ENCODE results near the gene COL4A4. TPM values are rescaled to one million over a fixed set of nuclear protein-coding genes. Genes with fewer than 3 reads are reported as not detected.

COL4A4 gene
- total and polyA plus RNA-seq, 7 experiments from 2014 or later = 0.08 to 0.39 (median 0.19) TPM; not detected in 3

DNA sequence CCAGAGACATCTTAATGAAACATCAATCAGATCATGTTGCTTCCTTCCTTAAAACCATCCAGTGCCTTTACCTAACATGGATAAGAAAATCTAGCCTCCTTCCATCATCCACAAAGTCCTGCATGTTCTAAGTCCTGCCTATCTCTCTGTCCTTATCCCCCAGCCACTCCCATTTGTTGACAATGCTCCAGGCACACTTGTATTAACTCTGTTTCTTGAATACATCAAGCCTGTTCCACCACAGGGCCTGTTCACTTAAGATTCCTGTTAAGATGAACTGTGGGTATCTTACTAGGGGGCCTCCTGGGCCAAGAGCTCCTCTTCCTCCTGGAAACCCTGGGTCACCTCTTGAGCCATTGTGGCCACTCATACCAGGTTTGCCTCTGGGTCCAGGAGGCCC is 45.7 kb downstream of the COL4A4 start:
- H3K9me3 ChIP-seq (ENCODE audit: control insufficient read depth in 2 of 3, low read length in 3 of 3) = no peaks in the 10 kb centered on the region
- CTCF ChIA-PET = no interaction called here
- intact Hi-C loops (cut with micrococcal nuclease) = no loop called here
- no peaks in the 10 kb centered on the region for H3K36me3 ChIP-seq (ENCODE audit: control insufficient read depth in 2 of 3, insufficient read depth in 3 of 3, low read length in 3 of 3)
- Mint-ChIP-seq H3K4me3 (no peak overlapping the region), H3K36me3 (no peaks in the 10 kb centered on the region), H3K4me1 (peaks cover 0 to 5% (median 0%) of the 10 kb centered on the region in 7 donors), H3K27ac (no peak overlapping the region), H3K27me3 (peaks cover 4 to 19% (median 11%) of the 10 kb centered on the region in 5 donors), H3K9me3 (no peaks in the 10 kb centered on the region)
- no peaks in the 10 kb centered on the region for H3K27me3 ChIP-seq (ENCODE audit: control insufficient read depth in 2 of 2, insufficient read depth in 2 of 2, low read length in 2 of 2)
- ATAC-seq (no peak), DNase-seq (no peak)
- H3K4me3 ChIP-seq (ENCODE audit: low read length) = no peak overlapping the region
- no peaks in the 10 kb centered on the region for H3K4me1 ChIP-seq (ENCODE audit: control insufficient read depth in 2 of 2, insufficient read depth in 2 of 2, low read length in 2 of 2)
- POLR2A ChIA-PET = no interaction called here
- H3K27ac ChIP-seq (ENCODE audit: low read depth, low read length) = no peak overlapping the region

DNA sequence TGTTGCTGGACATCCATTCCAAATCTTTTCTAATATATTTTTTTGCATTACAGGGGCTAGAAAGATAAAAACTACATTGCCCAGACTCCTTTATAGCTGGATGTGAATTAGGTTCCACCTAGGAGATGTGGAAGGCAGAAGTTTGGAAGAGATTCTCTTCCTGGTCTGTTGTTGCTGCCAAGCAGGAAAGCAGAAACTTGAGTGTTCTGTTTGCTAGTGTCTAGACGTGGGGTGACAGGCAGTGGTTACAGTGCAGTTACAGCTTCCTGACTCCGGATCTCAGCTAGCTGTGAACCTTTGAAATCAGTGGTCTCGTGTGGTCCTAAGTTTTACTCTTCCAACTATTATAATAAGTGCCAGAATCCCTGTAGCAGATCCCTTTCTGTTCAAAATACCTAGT is 46.2 kb downstream of the COL4A4 start:
- ATAC-seq (no peak), DNase-seq (no peak)
- H3K4me1 Mint-ChIP-seq = peaks cover 0 to 5% (median 0%) of the 10 kb centered on the region in 7 donors
- no peaks in the 10 kb centered on the region for H3K27me3 ChIP-seq (ENCODE audit: control insufficient read depth in 2 of 2, insufficient read depth in 2 of 2, low read length in 2 of 2)
- H3K4me3 Mint-ChIP-seq = no peak overlapping the region
- intact Hi-C loops (cut with micrococcal nuclease) = no loop called here
- H3K27ac ChIP-seq (ENCODE audit: low read depth, low read length) = no peak overlapping the region
- H3K36me3 ChIP-seq (ENCODE audit: control insufficient read depth in 2 of 3, insufficient read depth in 3 of 3, low read length in 3 of 3) = no peaks in the 10 kb centered on the region
- H3K4me1 ChIP-seq (ENCODE audit: control insufficient read depth in 2 of 2, insufficient read depth in 2 of 2, low read length in 2 of 2) = no peaks in the 10 kb centered on the region
- H3K27ac Mint-ChIP-seq = no peak overlapping the region
- ChIA-PET CTCF (no interaction called here), POLR2A (no interaction called here)
- peaks cover 0 to 16% (median 14%) of the 10 kb centered on the region in 5 donors for H3K27me3 Mint-ChIP-seq
- no peak overlapping the region for H3K4me3 ChIP-seq (ENCODE audit: low read length)
- no peaks in the 10 kb centered on the region for H3K9me3 ChIP-seq (ENCODE audit: control insufficient read depth in 2 of 3, low read length in 3 of 3)
- H3K36me3 Mint-ChIP-seq = no peaks in the 10 kb centered on the region
- no peaks in the 10 kb centered on the region for H3K9me3 Mint-ChIP-seq

DNA sequence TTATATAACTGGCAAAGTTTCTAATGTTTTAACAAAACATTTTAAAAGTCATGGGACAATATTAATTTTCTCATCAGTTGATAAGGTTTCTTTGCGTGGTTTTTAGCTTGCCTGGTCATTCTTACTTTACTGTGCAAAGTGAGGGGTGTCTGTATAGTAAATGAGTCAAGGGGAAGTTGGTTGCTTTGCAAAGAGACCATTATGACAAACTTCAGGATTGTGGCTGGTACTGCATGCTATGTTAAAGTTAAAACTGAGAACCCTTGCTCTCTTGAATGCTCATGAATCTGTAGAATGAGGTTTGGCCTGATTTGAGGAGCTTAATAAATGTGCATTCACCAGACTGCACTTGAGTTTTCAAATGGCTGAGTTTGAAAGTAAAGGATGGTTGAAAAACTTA is 47.0 kb downstream of the COL4A4 start:
- intact Hi-C loops (cut with micrococcal nuclease) = no loop called here
- Mint-ChIP-seq H3K27ac (no peak overlapping the region), H3K4me3 (no peak overlapping the region)

DNA sequence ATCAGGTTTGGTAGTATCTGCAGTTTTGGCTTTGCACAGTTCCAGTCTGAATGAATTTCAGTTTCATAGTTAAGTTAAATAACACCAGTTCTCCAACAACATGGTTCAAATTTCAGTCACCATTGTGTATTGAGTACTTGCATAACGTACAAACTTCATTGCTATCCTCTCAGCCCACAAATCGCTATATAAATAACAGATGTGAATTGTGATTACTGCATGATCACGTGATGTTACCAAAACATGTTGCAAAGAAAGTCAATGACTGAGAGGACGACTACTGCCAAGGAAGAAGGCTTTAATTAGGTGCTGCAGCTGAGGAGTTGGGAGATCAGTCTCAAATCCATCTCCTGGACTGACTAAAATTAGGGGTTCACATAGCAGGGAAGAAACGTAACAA is 48.2 kb downstream of the COL4A4 start:
- H3K36me3 Mint-ChIP-seq = no peaks in the 10 kb centered on the region
- POLR2A ChIA-PET = no interaction called here

More for the DNA sequence above, 47.0 kb downstream of the COL4A4 start:
- no peaks in the 10 kb centered on the region for H3K36me3 Mint-ChIP-seq
- no peak for DNase-seq
- Histone ChIP-seq H3K27me3 (ENCODE audit: control insufficient read depth in 2 of 2, insufficient read depth in 2 of 2, low read length in 2 of 2) (no peaks in the 10 kb centered on the region), H3K36me3 (ENCODE audit: control insufficient read depth in 2 of 3, insufficient read depth in 3 of 3, low read length in 3 of 3) (no peaks in the 10 kb centered on the region), H3K4me3 (ENCODE audit: low read length) (no peak overlapping the region), H3K9me3 (ENCODE audit: control insufficient read depth in 2 of 3, low read length in 3 of 3) (no peaks in the 10 kb centered on the region), H3K27ac (ENCODE audit: low read depth, low read length) (no peak overlapping the region), H3K4me1 (ENCODE audit: control insufficient read depth in 2 of 2, insufficient read depth in 2 of 2, low read length in 2 of 2) (no peaks in the 10 kb centered on the region)
- H3K9me3 Mint-ChIP-seq = no peaks in the 10 kb centered on the region
- CTCF ChIA-PET = no interaction called here
- ATAC-seq = no peak
- peaks cover 0 to 21% (median 14%) of the 10 kb centered on the region in 5 donors for H3K27me3 Mint-ChIP-seq
- POLR2A ChIA-PET = no interaction called here
- H3K4me1 Mint-ChIP-seq = peaks cover 0 to 5% (median 0%) of the 10 kb centered on the region in 7 donors

DNA sequence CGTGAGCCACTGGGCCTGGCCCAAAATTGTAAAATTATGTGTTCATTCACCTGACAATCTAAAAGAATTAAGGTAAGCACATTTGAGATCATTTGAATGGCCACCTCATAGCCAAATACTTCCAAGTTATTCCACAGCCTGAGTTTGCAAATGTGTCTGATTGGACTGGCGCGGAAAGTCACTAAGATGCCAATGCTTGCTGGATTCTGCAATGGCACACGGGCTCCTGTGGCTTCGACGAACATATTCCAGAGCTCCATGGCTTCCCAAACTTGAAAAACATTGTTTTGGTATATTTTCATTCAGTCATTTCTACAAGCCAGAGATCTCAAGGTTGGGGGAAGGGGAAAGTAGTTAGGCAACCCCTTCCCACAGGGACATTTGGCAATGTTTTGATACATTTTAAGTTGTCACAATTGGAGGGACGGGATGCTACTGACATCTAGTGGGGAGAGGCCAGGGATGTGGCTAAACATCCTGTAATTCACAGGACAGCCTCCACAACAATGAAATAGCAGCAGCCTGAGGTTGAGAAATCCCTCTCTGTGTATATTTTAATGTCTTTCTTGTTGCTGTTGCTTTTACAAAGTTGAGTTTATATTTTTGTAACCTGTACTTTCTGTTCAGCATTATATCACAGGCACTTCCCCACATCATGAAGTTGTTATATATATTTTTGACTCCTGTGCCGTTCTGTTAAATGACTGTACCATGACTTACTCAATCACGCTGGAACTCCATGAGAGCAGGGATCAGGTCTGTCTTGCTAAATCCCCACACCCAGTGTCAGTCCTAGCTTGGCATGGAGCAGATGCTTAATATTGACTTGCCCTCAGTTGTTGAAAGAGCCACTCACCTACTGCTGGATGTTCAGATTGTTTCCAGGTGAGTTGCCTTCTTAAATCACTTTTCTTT is 56.9 kb downstream of the COL4A4 start:
- Histone ChIP-seq H3K9me3 (ENCODE audit: control insufficient read depth in 2 of 3, low read length in 3 of 3) (no peaks in the 10 kb centered on the region), H3K27ac (ENCODE audit: low read depth, low read length) (no peak overlapping the region), H3K4me1 (ENCODE audit: control insufficient read depth in 2 of 2, insufficient read depth in 2 of 2, low read length in 2 of 2) (no peaks in the 10 kb centered on the region), H3K27me3 (ENCODE audit: control insufficient read depth in 2 of 2, insufficient read depth in 2 of 2, low read length in 2 of 2) (no peaks in the 10 kb centered on the region), H3K4me3 (ENCODE audit: low read length) (no peak overlapping the region), H3K36me3 (ENCODE audit: control insufficient read depth in 2 of 3, insufficient read depth in 3 of 3, low read length in 3 of 3) (no peaks in the 10 kb centered on the region)
- peaks cover 0 to 7% (median 0%) of the 10 kb centered on the region in 5 donors for H3K27me3 Mint-ChIP-seq
- peaks cover 0 to 1% (median 0%) of the 10 kb centered on the region in 11 donors for H3K9me3 Mint-ChIP-seq
- no peaks in the 10 kb centered on the region for H3K36me3 Mint-ChIP-seq
- ATAC-seq (peak; percentile 50), DNase-seq (peak in 5 of 9 donors; percentile 4 to 26 (median 14))
- no peak overlapping the region for H3K27ac Mint-ChIP-seq
- no peak overlapping the region for H3K4me3 Mint-ChIP-seq
- ChIA-PET CTCF (no interaction called here), POLR2A (no interaction called here)
- intact Hi-C loops (cut with micrococcal nuclease) = loop anchor here (1.0 to 5.0 kb wide), 5 partner anchors 294 to 1825 kb away; no protein-coding TSS in a partner anchor
- no peaks in the 10 kb centered on the region for H3K4me1 Mint-ChIP-seq

More for the DNA sequence above, 48.2 kb downstream of the COL4A4 start:
- CTCF ChIA-PET = no interaction called here
- Histone ChIP-seq H3K27ac (ENCODE audit: low read depth, low read length) (no peak overlapping the region), H3K36me3 (ENCODE audit: control insufficient read depth in 2 of 3, insufficient read depth in 3 of 3, low read length in 3 of 3) (no peaks in the 10 kb centered on the region), H3K9me3 (ENCODE audit: control insufficient read depth in 2 of 3, low read length in 3 of 3) (no peaks in the 10 kb centered on the region), H3K4me3 (ENCODE audit: low read length) (no peak overlapping the region), H3K27me3 (ENCODE audit: control insufficient read depth in 2 of 2, insufficient read depth in 2 of 2, low read length in 2 of 2) (no peaks in the 10 kb centered on the region), H3K4me1 (ENCODE audit: control insufficient read depth in 2 of 2, insufficient read depth in 2 of 2, low read length in 2 of 2) (no peaks in the 10 kb centered on the region)
- Mint-ChIP-seq H3K27ac (no peak overlapping the region), H3K4me1 (peaks cover 0 to 5% (median 0%) of the 10 kb centered on the region in 7 donors), H3K9me3 (no peaks in the 10 kb centered on the region), H3K27me3 (peaks cover 0 to 21% (median 14%) of the 10 kb centered on the region in 5 donors), H3K4me3 (no peak overlapping the region)
- intact Hi-C loops (cut with micrococcal nuclease) = no loop called here
- no peak for DNase-seq
- no peak for ATAC-seq

DNA sequence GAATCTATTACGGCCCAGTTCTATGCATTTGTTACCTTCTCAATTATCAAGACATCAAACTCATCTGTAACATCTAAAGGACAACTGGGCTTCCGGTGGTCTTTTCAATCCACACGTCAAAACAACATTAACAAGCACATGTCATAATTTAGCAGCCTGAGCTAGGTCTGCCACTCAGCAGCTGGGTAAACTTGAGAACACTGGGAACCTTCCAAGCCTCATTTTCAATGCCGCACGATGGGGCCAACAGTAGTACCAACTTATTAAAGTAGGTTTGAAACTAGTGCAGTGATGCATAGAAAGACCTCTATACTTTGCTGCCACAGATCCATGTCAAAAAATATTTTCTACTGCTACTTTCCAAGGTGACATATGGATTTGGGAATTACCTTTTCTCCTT is 60.4 kb downstream of the COL4A4 start:
- CTCF ChIA-PET = interaction anchor here (0.7 kb wide), 1 partner anchor 1214 kb away, joined by 3 read pairs; no protein-coding TSS in a partner anchor
- Histone ChIP-seq H3K4me3 (ENCODE audit: low read length) (no peak overlapping the region), H3K9me3 (ENCODE audit: control insufficient read depth in 2 of 3, low read length in 3 of 3) (no peaks in the 10 kb centered on the region), H3K36me3 (ENCODE audit: control insufficient read depth in 2 of 3, insufficient read depth in 3 of 3, low read length in 3 of 3) (no peaks in the 10 kb centered on the region), H3K27ac (ENCODE audit: low read depth, low read length) (no peak overlapping the region), H3K4me1 (ENCODE audit: control insufficient read depth in 2 of 2, insufficient read depth in 2 of 2, low read length in 2 of 2) (no peaks in the 10 kb centered on the region), H3K27me3 (ENCODE audit: control insufficient read depth in 2 of 2, insufficient read depth in 2 of 2, low read length in 2 of 2) (no peaks in the 10 kb centered on the region)
- POLR2A ChIA-PET = no interaction called here
- H3K9me3 Mint-ChIP-seq = peaks cover 0 to 1% (median 0%) of the 10 kb centered on the region in 11 donors
- H3K27ac Mint-ChIP-seq = no peak overlapping the region
- H3K36me3 Mint-ChIP-seq = no peaks in the 10 kb centered on the region
- no peak for ATAC-seq
- no peak overlapping the region for H3K4me3 Mint-ChIP-seq
- intact Hi-C loops (cut with micrococcal nuclease) = no loop called here
- peaks cover 0 to 5% (median 0%) of the 10 kb centered on the region in 5 donors for H3K27me3 Mint-ChIP-seq
- no peak for DNase-seq
- H3K4me1 Mint-ChIP-seq = no peaks in the 10 kb centered on the region

DNA sequence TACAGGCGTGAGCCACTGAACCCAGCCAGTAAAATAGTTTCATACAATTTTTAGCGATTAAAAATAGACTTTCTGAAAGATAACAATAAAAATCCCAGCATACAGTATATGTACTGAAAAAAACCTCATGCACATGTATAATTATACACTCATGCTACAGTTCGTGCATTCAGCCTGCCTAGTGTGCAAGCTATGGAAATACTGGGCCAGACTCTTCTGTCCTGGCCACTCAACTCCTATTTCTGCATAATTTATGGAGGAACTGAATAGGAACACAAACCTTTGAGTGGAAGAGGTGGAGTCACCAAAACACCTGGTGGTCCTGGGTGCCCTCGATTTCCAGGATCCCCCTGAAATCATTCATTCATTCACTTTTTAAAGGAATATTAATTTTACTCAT is 64.7 kb downstream of the COL4A4 start:
- ATAC-seq (no peak), DNase-seq (no peak)
- POLR2A ChIA-PET = no interaction called here
- Histone ChIP-seq H3K4me3 (ENCODE audit: low read length) (no peak overlapping the region), H3K9me3 (ENCODE audit: control insufficient read depth in 2 of 3, low read length in 3 of 3) (no peaks in the 10 kb centered on the region), H3K4me1 (ENCODE audit: control insufficient read depth in 2 of 2, insufficient read depth in 2 of 2, low read length in 2 of 2) (no peaks in the 10 kb centered on the region), H3K27ac (ENCODE audit: low read depth, low read length) (no peak overlapping the region), H3K36me3 (ENCODE audit: control insufficient read depth in 2 of 3, insufficient read depth in 3 of 3, low read length in 3 of 3) (no peaks in the 10 kb centered on the region), H3K27me3 (ENCODE audit: control insufficient read depth in 2 of 2, insufficient read depth in 2 of 2, low read length in 2 of 2) (no peaks in the 10 kb centered on the region)
- Mint-ChIP-seq H3K27me3 (peaks cover 0 to 2% (median 0%) of the 10 kb centered on the region in 5 donors), H3K4me3 (no peak overlapping the region), H3K9me3 (peaks cover 0 to 2% (median 0%) of the 10 kb centered on the region in 11 donors), H3K27ac (no peak overlapping the region), H3K4me1 (no peaks in the 10 kb centered on the region), H3K36me3 (no peaks in the 10 kb centered on the region)
- intact Hi-C loops (cut with micrococcal nuclease) = no loop called here
- CTCF ChIA-PET = no interaction called here
